Retinal pigment epithelial cell (primary cell): ENCODE data around the gene CR1L.
"Not testable (repeated sequence)": the region's sequence is repeated elsewhere in the genome, so short reads cannot be mapped to it uniquely, and the experiment has no call there.

Experiments
- DNase-seq: peaks from one replicate; pipeline ENCODE4 v3.0.0-alpha.2; 2010; ENCODE audit warnings: low read depth
- H3K4me3 ChIP-seq: 2 replicates; pipeline ENCODE4 v1.5.1; 2011; ENCODE audit warnings: mild to moderate bottlenecking, low read length, control low read depth, moderate library complexity
- TF ChIP-seq, protein P1 (sequence below): conservative IDR thresholded peaks from 2 replicates; pipeline ENCODE4 v1.5.1; 2011; ENCODE audit warnings: low read depth, low read length, control low read depth, inconsistent platforms

The CR1L gene

DNA sequence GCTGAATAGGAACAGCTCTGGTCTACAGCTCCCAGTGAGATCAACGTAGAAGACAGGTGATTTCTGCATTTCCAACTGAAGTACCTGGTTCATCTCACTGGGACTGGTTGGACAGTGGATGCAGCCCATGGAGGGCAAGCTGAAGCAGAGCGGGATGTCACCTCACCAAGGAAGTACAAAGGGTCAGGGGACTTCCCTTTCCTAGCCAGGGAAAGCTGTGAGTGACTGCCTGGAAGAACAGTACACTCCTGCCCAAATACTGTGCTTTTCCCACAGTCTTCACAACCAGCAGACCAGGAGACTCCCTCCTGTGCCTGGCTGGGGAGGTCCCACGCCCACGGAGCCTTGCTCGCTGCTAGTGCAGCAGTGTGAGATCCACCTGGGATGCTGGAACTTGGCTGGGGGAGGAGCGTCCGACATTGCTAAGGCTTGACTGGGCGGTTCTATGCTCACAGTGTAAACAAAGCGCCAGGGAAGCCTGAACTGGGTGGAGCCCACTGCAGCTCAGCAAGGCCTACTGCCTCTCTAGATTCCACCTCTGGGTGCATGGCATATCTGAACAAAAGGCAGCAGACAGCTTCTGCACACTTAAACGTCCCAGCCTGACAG, 14.7 kb downstream of the CR1L start:
- H3K4me3 ChIP-seq, result no peak overlapping the region
- TF ChIP-seq, protein P1, sequence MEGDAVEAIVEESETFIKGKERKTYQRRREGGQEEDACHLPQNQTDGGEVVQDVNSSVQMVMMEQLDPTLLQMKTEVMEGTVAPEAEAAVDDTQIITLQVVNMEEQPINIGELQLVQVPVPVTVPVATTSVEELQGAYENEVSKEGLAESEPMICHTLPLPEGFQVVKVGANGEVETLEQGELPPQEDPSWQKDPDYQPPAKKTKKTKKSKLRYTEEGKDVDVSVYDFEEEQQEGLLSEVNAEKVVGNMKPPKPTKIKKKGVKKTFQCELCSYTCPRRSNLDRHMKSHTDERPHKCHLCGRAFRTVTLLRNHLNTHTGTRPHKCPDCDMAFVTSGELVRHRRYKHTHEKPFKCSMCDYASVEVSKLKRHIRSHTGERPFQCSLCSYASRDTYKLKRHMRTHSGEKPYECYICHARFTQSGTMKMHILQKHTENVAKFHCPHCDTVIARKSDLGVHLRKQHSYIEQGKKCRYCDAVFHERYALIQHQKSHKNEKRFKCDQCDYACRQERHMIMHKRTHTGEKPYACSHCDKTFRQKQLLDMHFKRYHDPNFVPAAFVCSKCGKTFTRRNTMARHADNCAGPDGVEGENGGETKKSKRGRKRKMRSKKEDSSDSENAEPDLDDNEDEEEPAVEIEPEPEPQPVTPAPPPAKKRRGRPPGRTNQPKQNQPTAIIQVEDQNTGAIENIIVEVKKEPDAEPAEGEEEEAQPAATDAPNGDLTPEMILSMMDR, result no peak
- DNase-seq, result no peak

DNA sequence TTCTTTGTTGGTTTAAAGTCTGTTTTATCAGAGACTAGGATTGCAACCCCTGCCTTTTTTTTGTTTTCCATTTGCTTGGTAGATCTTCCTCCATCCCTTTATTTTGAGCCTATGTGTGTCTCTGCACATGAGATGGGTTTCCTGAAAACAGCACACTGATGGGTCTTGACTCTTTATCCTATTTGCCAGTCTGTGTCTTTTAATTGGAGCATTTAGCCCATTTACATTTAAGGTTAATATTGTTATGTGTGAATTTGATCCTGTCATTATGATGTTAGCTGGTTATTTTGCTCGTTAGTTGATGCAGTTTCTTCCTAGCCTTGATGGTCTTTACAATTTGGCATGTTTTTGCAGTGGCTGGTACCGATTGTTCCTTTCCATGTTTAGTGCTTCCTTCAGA, 16.5 kb downstream of the CR1L start:
- not testable (repeated sequence) for DNase-seq, H3K4me3 ChIP-seq

DNA sequence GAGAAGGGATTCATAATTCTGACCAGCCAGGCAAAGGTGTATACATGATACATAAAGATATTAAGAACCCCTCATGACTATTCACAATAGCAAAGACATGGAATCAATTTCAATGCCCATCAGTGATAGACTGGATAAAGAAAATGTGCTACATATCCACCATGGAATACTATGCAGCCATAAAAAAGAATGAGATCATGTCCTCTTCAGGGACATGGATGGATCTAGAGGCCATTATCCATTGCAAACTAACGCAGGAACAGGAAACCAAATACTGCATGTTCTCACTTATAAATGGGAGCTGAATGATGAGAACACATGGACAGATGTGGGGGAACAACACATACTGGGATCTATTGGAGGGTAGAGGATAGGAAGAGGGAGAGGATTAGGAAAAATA, 21.4 kb downstream of the CR1L start:
- H3K4me3 ChIP-seq, result no peak overlapping the region
- TF ChIP-seq, protein P1, result no peak
- DNase-seq, result no peak

DNA sequence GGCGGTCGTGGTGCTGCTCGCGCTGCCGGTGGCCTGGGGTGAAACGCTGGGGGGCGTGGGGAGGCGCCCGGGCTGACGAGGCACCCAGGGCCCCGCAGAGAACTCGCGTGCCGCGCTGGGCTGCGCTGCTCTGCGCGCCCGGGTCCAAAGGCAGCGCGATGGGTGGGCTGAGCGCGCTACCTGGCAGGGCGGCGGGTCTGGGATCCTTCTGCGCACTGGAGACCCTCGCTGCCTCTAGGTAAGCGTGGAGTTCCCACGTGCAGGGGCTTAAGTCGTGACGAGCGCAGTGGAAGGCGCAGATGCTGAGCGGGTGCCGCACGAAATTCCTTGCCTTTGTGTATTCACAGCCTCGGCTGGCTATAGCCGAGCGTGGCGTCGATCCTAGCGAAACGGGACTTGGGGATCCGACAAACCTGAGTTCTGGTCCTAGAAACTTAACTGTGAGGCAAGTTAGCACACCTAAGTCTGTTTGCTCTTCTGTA, 24.6 kb downstream of the CR1L start:
- DNase-seq, result no peak
- peak overlapping the region; percentile 10 for H3K4me3 ChIP-seq
- TF ChIP-seq, protein P1, result no peak

DNA sequence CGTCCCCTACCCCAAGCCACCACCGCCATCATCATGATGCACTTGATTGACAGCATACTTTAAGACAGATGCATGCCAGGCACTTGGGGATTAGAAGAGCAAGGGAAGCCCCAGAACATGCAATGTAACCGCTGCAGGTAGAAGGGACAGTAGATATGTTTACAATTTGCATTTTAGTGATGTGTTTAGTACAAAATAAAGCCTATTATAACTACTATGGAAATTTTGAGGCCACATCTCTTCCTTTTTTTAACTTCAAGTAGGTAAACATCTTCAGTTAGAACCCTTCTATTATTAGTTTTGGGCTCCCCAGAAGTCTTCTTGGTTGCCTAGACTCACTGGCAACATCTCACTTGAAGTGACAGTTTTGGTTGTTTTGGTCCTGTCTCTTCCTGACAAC, 25.3 kb downstream of the CR1L start:
- TF ChIP-seq, protein P1, result no peak
- no peak overlapping the region for H3K4me3 ChIP-seq
- no peak for DNase-seq

DNA sequence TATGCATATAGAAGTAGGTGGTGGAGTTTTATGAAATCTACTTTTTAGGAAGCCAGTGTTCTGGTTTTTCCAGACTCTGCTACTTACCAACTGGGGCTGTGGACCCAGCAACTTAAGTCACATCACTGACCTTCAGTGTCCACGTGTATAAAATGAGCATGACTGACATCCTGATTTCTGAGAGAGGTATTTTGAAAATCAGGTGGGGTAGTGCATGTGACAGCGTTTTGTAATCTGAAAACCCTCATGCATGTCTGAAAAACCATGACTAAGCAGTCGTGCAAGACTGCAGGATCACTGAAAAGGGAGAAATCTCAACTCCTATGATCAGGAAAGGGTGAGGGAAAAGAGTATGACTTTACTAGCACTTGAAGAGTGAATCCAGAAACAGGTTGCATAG, 26.1 kb downstream of the CR1L start:
- peak; percentile 6 for DNase-seq
- no peak overlapping the region for H3K4me3 ChIP-seq
- TF ChIP-seq, protein P1, result no peak

DNA sequence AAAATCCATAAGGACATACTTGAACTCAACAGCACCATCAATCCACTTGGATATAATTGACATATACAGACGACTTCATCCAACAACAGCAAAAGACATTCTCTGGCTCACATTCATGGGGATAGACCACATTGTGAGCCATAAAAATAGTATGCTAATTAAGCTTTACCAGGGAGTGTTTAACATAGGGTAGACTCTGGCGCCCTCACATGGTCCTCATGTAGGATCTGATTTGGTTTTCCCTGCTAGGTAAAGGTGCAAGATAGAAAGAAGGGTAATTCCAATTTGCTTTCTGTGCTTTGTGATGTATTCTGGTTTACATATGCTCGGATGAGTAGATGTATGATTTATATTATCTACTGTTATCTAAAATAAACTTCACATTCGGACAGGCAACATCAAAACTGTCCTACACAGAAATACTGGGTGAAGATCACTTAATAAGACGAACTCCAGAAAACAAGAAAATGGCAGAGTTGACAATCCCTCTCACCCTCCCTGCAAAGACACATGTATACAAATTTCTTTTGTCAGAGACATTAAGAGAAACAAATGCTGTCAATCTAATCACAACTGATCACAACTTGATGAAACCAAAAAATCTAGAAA, 27.7 kb downstream of the CR1L start:
- no peak overlapping the region for H3K4me3 ChIP-seq
- peak; percentile 23 for DNase-seq
- TF ChIP-seq, protein P1, result peak; percentile 69
